Heart left ventricle (tissue), 16 donors: ENCODE data around the gene CD247. TPM values are rescaled to one million over a fixed set of nuclear protein-coding genes. Genes with fewer than 3 reads are reported as not detected.

Source experiments
- ATAC-seq, 4 donors: fragments of 200-7000 bp; cut with Tn5 transposase; one replicate each; pipeline ENCODE4 v1.9.1; 2020 to 2022; ENCODE audit warnings: moderate library complexity in 4 of 4, mild to moderate bottlenecking in 3 of 4, moderate number of reproducible peaks in 1 of 4
- DNase-seq, 5 donors: peaks; one replicate each; pipeline ENCODE4 v3.0.0-alpha.2; 2020
- H3K27ac ChIP-seq, 12 donors: fragments of 200-600 bp; sonication (generic) in 4 of 12; one replicate each; pipeline versions ENCODE4 v1.5.0 to v1.8.0; 2016 to 2022; ENCODE audit warnings: mild to moderate bottlenecking in 2 of 12
- H3K27me3 ChIP-seq, 9 donors: fragments of 200-600 bp; sonication (generic) in 2 of 9; one replicate each; pipeline versions ENCODE4 v1.5.1 to v1.8.0; 2016 to 2022; ENCODE audit warnings: mild to moderate bottlenecking in 3 of 9
- H3K36me3 ChIP-seq, 9 donors: fragments of 200-600 bp; sonication (generic) in 2 of 9; one replicate each; pipeline versions ENCODE4 v1.5.0 to v1.8.0; 2018 to 2022; ENCODE audit warnings: mild to moderate bottlenecking in 2 of 9
- H3K4me1 ChIP-seq, 12 donors: fragments of 200-600 bp; sonication (generic) in 4 of 12; one replicate each; pipeline versions ENCODE4 v1.5.0 to v1.8.0; 2016 to 2022; ENCODE audit warnings: mild to moderate bottlenecking in 3 of 12
- H3K4me3 ChIP-seq, 12 donors: fragments of 200-600 bp; sonication (generic) in 4 of 12; one replicate each; pipeline versions ENCODE4 v1.5.0 to v1.8.0; 2017 to 2022; ENCODE audit warnings: mild to moderate bottlenecking in 9 of 12, moderate library complexity in 4 of 12
- H3K9me3 ChIP-seq, 12 donors: fragments of 200-600 bp; sonication (generic) in 4 of 12; one replicate each; pipeline versions ENCODE4 v1.5.0 to v1.8.0; 2016 to 2022; ENCODE audit warnings: mild to moderate bottlenecking in 1 of 12
- POLR2A ChIP-seq, 2 donors: fragments of 450-650 bp; IDR thresholded peaks; one replicate each; pipeline ENCODE4 v1.6.1; 2017; ENCODE audit warnings: antibody characterized with exemption in 2 of 2, mild to moderate bottlenecking in 2 of 2, moderate library complexity in 2 of 2
- WGBS, 4 donors: extraction: QIAGEN DNeasy Blood & Tissue Kit in 2 of 4; methylation state at CpG; one replicate each; pipeline versions ENCODE4 v1.1.5 to v1.1.7; 2013 to 2018; 5-methylcytosine and 5-hydroxymethylcytosine counted together
- intact Hi-C, 10 donors: fragments of 100-400 bp; cut with DNase I; formaldehyde crosslinking; loops; one replicate each; pipeline versions ENCODE4 v1.11.1 to v1.14.2; 2022
- polyA plus RNA-seq, 2 donors: library from polyadenylated mRNA; stranded (reverse); fragments of 200-250 nt; gene quantifications; one replicate each; pipeline ENCODE4 v1.2.3, GENCODE V29; 2013
- total RNA-seq, 9 donors: library from RNA; depleted of rRNA in 2 of 9; stranded (reverse); fragments of >200 nt in 2 of 9; fragmentation: NEBNext Ultra II Directional in 3 of 9; extraction: Animal tissue kit (Norgen Biotek cat#: 25700) in 3 of 9; gene quantifications; one replicate each; pipeline versions ENCODE4 v1.1.0 to v1.2.4, GENCODE V29; 2016 to 2023
- TF ChIP-seq, protein P1 (sequence below), 12 donors: fragments of 200-600 bp; sonication (generic) in 4 of 12; IDR thresholded peaks; one replicate each; pipeline versions ENCODE4 v1.5.0 to v1.8.0; 2018 to 2022; ENCODE audit warnings: antibody characterized with exemption in 12 of 12, mild to moderate bottlenecking in 5 of 12
- donor health status: ischemic (EF 13 %, LVEDD 7.1; RV severe dilation, severe dysfunction).
- donor health status: healthy with polysubstance abuse.
- donor health status: DM: no; HTN: yes; CAD: no.
- donor health status: DM: no; HTN: no; CAD: no.
- donor health status: ischemic (EF 25% LVEDD 6.9; RV normal size, moderate dysfunction).
- donor health status: ischemic (EF 25% LVEDD 5.7; RV mildly dilated, moderate dysfunction).
- donor health status: healthy.
- donor health status: DM: yes; HTN: yes; CAD: no.
- donor health status: ischemic (EF 35%, LVEDD 5.7; RV mildly dilated, moderate dysfunction).
- donor health status: nonischemic (EF 11% LVEDD 7.7; RV severe dilation, severe dysfunction).
- donor health status: DM: yes; HTN: yes; CAD: no.
- donor health status: PGD.
- donor health status: ischemic (EF 29% LVEDD 5.4; RV normal size, mild dysfunction).
- donor health status: nonischemic (EF 23%, LVEDD 6.1; RV moderate dilation, normal function).

The CD247 gene
- total and polyA plus RNA-seq, 11 donors: 0.19 to 7.6 (median 0.47) TPM; not detected in 1

DNA sequence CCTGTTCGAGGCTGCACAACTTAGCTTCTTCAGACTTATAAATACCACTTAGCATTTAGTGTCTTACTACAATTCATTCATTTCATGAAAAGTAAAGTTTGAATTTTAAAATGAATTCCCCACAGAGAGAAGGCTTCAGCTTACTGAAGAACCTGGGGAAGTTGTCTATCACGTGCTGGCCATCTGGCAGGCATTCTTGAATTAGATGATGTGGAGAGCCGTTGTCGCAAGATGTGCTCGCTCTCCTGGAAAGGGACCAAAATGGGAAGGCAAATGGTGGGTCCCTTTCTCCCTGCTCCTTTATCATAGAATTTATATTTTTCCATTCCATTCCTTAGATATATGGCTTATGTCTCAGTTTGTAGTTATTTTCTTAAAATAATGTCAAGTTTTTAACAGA is 90.5 kb downstream of the CD247 start:
- ATAC-seq (no peak), DNase-seq (no peak)
- WGBS, 4 donors: 50 to 62% (median 58%) methylated on average over 5 of the region's 5 CpGs
- peak overlapping the region in 1 of 12 donors; percentile 12 for H3K27ac ChIP-seq
- TF ChIP-seq, protein P1, sequence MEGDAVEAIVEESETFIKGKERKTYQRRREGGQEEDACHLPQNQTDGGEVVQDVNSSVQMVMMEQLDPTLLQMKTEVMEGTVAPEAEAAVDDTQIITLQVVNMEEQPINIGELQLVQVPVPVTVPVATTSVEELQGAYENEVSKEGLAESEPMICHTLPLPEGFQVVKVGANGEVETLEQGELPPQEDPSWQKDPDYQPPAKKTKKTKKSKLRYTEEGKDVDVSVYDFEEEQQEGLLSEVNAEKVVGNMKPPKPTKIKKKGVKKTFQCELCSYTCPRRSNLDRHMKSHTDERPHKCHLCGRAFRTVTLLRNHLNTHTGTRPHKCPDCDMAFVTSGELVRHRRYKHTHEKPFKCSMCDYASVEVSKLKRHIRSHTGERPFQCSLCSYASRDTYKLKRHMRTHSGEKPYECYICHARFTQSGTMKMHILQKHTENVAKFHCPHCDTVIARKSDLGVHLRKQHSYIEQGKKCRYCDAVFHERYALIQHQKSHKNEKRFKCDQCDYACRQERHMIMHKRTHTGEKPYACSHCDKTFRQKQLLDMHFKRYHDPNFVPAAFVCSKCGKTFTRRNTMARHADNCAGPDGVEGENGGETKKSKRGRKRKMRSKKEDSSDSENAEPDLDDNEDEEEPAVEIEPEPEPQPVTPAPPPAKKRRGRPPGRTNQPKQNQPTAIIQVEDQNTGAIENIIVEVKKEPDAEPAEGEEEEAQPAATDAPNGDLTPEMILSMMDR (IDR thresholded peaks at IDR 0.05): no peak
- no peak for TF ChIP-seq POLR2A (IDR thresholded peaks at IDR 0.05)
- H3K36me3 ChIP-seq: peaks cover 0 to 21% (median 0%) of the 10 kb centered on the region in 9 donors
- H3K27me3 ChIP-seq: no peaks in the 10 kb centered on the region
- no peaks in the 10 kb centered on the region for H3K9me3 ChIP-seq
- intact Hi-C loops: no loop called here
- no peak overlapping the region for H3K4me3 ChIP-seq
- peaks cover 0 to 21% (median 3%) of the 10 kb centered on the region in 12 donors for H3K4me1 ChIP-seq

DNA sequence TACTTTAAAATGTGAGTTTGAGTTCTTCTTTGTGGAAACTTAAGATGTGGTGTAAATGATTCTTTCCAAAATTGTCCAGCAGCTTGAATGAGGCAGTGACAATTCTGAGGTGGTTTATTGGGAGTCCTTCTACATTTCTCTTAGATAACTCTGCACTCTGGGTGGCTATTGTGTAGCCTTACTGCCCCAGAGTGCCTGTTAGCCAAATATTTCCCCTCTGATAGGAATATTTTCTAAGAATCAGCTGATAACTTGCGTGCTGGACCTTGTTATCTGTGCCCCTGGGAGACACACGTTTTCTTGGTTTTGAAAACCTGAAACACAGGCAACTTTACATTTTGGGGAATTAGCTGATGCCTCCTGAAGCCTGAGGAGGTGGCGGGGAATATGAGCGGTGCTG is 91.6 kb downstream of the CD247 start:
- WGBS, 4 donors: 80 to 98% (median 93%) methylated on average over 4 of the region's 4 CpGs
- Histone ChIP-seq H3K9me3 (no peaks in the 10 kb centered on the region), H3K27me3 (no peaks in the 10 kb centered on the region), H3K36me3 (peaks cover 0 to 24% (median 3%) of the 10 kb centered on the region in 9 donors), H3K4me3 (no peak overlapping the region), H3K4me1 (peaks cover 0 to 21% (median 3%) of the 10 kb centered on the region in 12 donors), H3K27ac (no peak overlapping the region)
- TF ChIP-seq, protein P1 (IDR thresholded peaks at IDR 0.05): no peak
- TF ChIP-seq POLR2A (IDR thresholded peaks at IDR 0.05): no peak
- intact Hi-C loops: no loop called here
- DNase-seq (no peak), ATAC-seq (no peak)

DNA sequence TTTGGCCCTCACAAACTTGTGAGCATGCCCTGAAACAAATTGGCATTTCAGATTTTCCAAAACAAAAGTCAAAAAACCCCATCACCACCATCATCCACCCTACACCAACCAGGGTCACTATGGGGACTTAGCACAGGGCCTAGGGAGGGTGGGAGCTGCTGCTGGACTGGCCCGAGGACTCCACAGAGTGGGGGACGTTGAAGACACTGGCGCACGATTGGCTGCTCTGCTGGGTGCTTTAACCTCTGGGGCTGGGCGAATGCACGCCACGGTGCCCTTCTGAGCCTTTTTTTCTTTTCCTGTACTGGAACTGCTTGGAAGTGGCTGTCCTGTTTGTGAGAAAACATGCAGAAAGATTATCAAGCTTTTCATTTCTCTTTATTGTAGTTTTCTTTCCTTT is 92.8 kb downstream of the CD247 start:
- H3K27me3 ChIP-seq: no peaks in the 10 kb centered on the region
- intact Hi-C loops: no loop called here
- H3K27ac ChIP-seq: no peak overlapping the region
- DNase-seq (no peak), ATAC-seq (no peak)
- H3K4me1 ChIP-seq: peaks cover 0 to 16% (median 3%) of the 10 kb centered on the region in 12 donors
- no peaks in the 10 kb centered on the region for H3K9me3 ChIP-seq
- 89 to 90% (median 89%) methylated on average over 7 of the region's 7 CpGs for WGBS, 4 donors
- TF ChIP-seq, protein P1 (IDR thresholded peaks at IDR 0.05): no peak
- no peak for TF ChIP-seq POLR2A (IDR thresholded peaks at IDR 0.05)
- peaks cover 0 to 24% (median 3%) of the 10 kb centered on the region in 9 donors for H3K36me3 ChIP-seq
- no peak overlapping the region for H3K4me3 ChIP-seq

DNA sequence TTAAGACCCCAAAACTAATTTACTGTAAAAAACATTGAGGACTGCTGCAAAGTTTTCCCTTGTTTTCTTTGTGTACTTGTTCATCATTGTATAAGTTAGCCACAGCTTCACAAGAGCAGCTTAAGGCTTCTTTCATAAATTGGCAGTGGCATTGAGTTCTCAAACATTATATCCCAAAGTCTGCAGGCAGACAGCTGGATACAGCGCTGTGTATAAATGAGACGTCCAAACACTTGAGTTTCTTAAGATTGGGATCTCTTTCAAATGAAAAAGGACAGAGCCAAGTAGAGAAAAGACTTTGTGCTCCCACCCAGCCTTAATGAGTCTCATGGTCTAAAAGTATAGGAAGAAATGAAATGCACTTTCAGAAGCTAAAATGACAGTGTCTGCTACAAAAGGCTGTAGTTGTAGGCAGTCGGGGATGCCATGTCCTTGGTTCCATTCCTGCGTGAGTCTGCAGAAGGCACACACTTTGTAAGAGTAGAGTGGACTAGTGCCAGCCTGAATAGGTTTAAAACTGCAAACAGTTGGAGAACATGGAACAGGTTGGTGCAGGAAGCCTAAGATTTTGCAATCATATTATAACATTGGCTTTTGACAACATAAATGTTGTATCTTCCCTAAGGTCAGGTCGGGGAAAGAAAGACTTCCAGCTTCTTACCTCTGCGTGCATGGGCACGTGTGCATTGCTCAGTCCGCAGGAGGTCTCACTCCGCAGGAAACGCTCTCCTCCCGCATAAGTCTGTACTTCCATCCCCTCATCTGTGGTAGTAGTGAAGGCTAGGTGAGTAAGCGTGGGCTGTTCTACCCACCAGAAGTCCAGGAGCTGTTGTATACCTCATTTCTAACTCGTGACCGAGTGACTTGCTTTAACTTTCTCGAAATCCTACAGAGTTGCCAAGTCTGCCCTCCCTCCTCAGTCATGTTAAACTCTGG is 94.4 kb downstream of the CD247 start:
- TF ChIP-seq POLR2A (IDR thresholded peaks at IDR 0.05): no peak
- TF ChIP-seq, protein P1 (IDR thresholded peaks at IDR 0.05): no peak
- no peak overlapping the region for H3K27ac ChIP-seq
- H3K27me3 ChIP-seq: no peaks in the 10 kb centered on the region
- ATAC-seq (no peak), DNase-seq (no peak)
- H3K9me3 ChIP-seq: no peaks in the 10 kb centered on the region
- WGBS, 4 donors: 88 to 92% (median 90%) methylated on average over 15 of the region's 15 CpGs
- H3K4me3 ChIP-seq: no peak overlapping the region
- intact Hi-C loops: no loop called here
- H3K36me3 ChIP-seq: peaks cover 0 to 24% (median 3%) of the 10 kb centered on the region in 9 donors
- peaks cover 0 to 15% (median 3%) of the 10 kb centered on the region in 12 donors for H3K4me1 ChIP-seq
